ENCODE measurements around the gene RUNX2. TPM values are rescaled to one million over a fixed set of nuclear protein-coding genes. Genes with fewer than 3 reads are reported as not detected.
A peak's percentile ranks its signal among the peaks of the same experiment; 100 is the strongest.
"Not testable (repeated sequence)": the region's sequence is repeated elsewhere in the genome, so short reads cannot be mapped to it uniquely, and the experiment has no call there.

The RUNX2 gene
- total RNA-seq, 1 donor from 2014 or later, result 4.3 TPM

- DNase-seq (ENCODE audit: extremely low read depth, low read depth, low spot score), result no peak
These were observed 330.3 kb downstream of the RUNX2 start for GRCh38 chr6:45658400-45658799.

GRCh38 chr6:45658958-45659357, 330.8 kb downstream of the RUNX2 start:
- DNase-seq (ENCODE audit: extremely low read depth, low read depth, low spot score), result no peak

GRCh38 chr6:45661661-45662060, 333.5 kb downstream of the RUNX2 start:
- no peak for DNase-seq (ENCODE audit: extremely low read depth, low read depth, low spot score)

- no peak for DNase-seq (ENCODE audit: extremely low read depth, low read depth, low spot score)
These were observed 335.4 kb downstream of the RUNX2 start for GRCh38 chr6:45663251-45664221.

- no peak for DNase-seq (ENCODE audit: extremely low read depth, low read depth, low spot score)
These were observed 336.6 kb downstream of the RUNX2 start for GRCh38 chr6:45664707-45665106.

- DNase-seq (ENCODE audit: extremely low read depth, low read depth, low spot score), result no peak
These were observed 337.7 kb downstream of the RUNX2 start for GRCh38 chr6:45665859-45666258.

GRCh38 chr6:45666846-45667245, 338.7 kb downstream of the RUNX2 start:
- no peak for DNase-seq (ENCODE audit: extremely low read depth, low read depth, low spot score)

GRCh38 chr6:45667300-45667699, 339.2 kb downstream of the RUNX2 start:
- DNase-seq (ENCODE audit: extremely low read depth, low read depth, low spot score), result no peak

- no peak for DNase-seq (ENCODE audit: extremely low read depth, low read depth, low spot score)
These were observed 339.6 kb downstream of the RUNX2 start for GRCh38 chr6:45667766-45668165.

GRCh38 chr6:45668705-45669104, 340.6 kb downstream of the RUNX2 start:
- DNase-seq (ENCODE audit: extremely low read depth, low read depth, low spot score), result no peak

- not testable (repeated sequence) for DNase-seq (ENCODE audit: extremely low read depth, low read depth, low spot score)
These were observed 345.0 kb downstream of the RUNX2 start for GRCh38 chr6:45673167-45673566.

GRCh38 chr6:45675166-45675565, 347.0 kb downstream of the RUNX2 start:
- not testable (repeated sequence) for DNase-seq (ENCODE audit: extremely low read depth, low read depth, low spot score)

GRCh38 chr6:45675634-45676033, 347.5 kb downstream of the RUNX2 start:
- no peak for DNase-seq (ENCODE audit: extremely low read depth, low read depth, low spot score)

- no peak for DNase-seq (ENCODE audit: extremely low read depth, low read depth, low spot score)
These were observed 348.2 kb downstream of the RUNX2 start for GRCh38 chr6:45676380-45676779.

GRCh38 chr6:45677381-45678284, 349.5 kb downstream of the RUNX2 start:
- peak; percentile 54 for DNase-seq (ENCODE audit: extremely low read depth, low read depth, low spot score)

GRCh38 chr6:45678285-45678607, 350.1 kb downstream of the RUNX2 start:
- DNase-seq (ENCODE audit: extremely low read depth, low read depth, low spot score), result no peak

- DNase-seq (ENCODE audit: extremely low read depth, low read depth, low spot score), result no peak
These were observed 351.0 kb downstream of the RUNX2 start for GRCh38 chr6:45679163-45679562.

- DNase-seq (ENCODE audit: extremely low read depth, low read depth, low spot score), result no peak
These were observed 351.5 kb downstream of the RUNX2 start for GRCh38 chr6:45679631-45680030.

- DNase-seq (ENCODE audit: extremely low read depth, low read depth, low spot score), result no peak
These were observed 353.9 kb downstream of the RUNX2 start for GRCh38 chr6:45681860-45682511.

GRCh38 chr6:45684476-45684875, 356.3 kb downstream of the RUNX2 start:
- no peak for DNase-seq (ENCODE audit: extremely low read depth, low read depth, low spot score)

- no peak for DNase-seq (ENCODE audit: extremely low read depth, low read depth, low spot score)
These were observed 356.9 kb downstream of the RUNX2 start for GRCh38 chr6:45685076-45685475.
